NCI-H526 treated with DMSO at 0.1 percent for 48 hours (cell line): ENCODE results near the gene CISTR.

ENCODE experiments used
- DNase-seq: peaks from one replicate; lab custom pipeline; 2025; lab: John Stamatoyannopoulos, UW

CISTR gene

GRCh38 chr12:53743266-53744129, 8.3 kb downstream of the CISTR start:
- DNase-seq: peak; percentile 7

- DNase-seq: no peak
Measured at GRCh38 chr12:53740130-53740491, 11.7 kb downstream of the CISTR start.

GRCh38 chr12:53739214-53740129, 12.3 kb downstream of the CISTR start:
- no peak for DNase-seq

GRCh38 chr12:53738406-53739213, 13.2 kb downstream of the CISTR start:
- DNase-seq: no peak

- no peak for DNase-seq
Measured at GRCh38 chr12:53737951-53738405, 13.8 kb downstream of the CISTR start.

GRCh38 chr12:53737093-53737808, 14.5 kb downstream of the CISTR start:
- DNase-seq: no peak

- no peak for DNase-seq
Measured at GRCh38 chr12:53736592-53736991, 15.2 kb downstream of the CISTR start.

GRCh38 chr12:53735556-53735955, 16.2 kb downstream of the CISTR start:
- DNase-seq: no peak

- DNase-seq: no peak
Measured at GRCh38 chr12:53734425-53734824, 17.4 kb downstream of the CISTR start.

- no peak for DNase-seq
Measured at GRCh38 chr12:53733807-53734200, 18.0 kb downstream of the CISTR start.

- no peak for DNase-seq
Measured at GRCh38 chr12:53733051-53733806, 18.6 kb downstream of the CISTR start.

- no peak for DNase-seq
Measured at GRCh38 chr12:53729644-53730043, 22.1 kb downstream of the CISTR start.

GRCh38 chr12:53728206-53728605, 23.6 kb downstream of the CISTR start:
- DNase-seq: no peak

GRCh38 chr12:53727310-53728041, 24.3 kb downstream of the CISTR start, which contains the start of gene CALCOCO1:
CALCOCO1 (minus strand) TSS chr12:53727452; CDS start chr12:53725242, 2,210 bp downstream.
- DNase-seq: peak; percentile 98

- no peak for DNase-seq
Measured at GRCh38 chr12:53726946-53727309, 24.9 kb downstream of the CISTR start.

GRCh38 chr12:53726341-53726740, 25.4 kb downstream of the CISTR start:
- no peak for DNase-seq

GRCh38 chr12:53725824-53726223, 26.0 kb downstream of the CISTR start:
- DNase-seq: no peak

GRCh38 chr12:53722450-53723041, 29.2 kb downstream of the CISTR start:
- DNase-seq: no peak

- DNase-seq: no peak
Measured at GRCh38 chr12:53720946-53721345, 30.8 kb downstream of the CISTR start.
